Measurements from ENCODE around the gene TMEM181. TPM values are rescaled to one million over a fixed set of nuclear protein-coding genes. Genes with fewer than 3 reads are reported as not detected.

Gene TMEM181
- polyA plus RNA-seq, 1 experiment: 20.6 TPM

DNA sequence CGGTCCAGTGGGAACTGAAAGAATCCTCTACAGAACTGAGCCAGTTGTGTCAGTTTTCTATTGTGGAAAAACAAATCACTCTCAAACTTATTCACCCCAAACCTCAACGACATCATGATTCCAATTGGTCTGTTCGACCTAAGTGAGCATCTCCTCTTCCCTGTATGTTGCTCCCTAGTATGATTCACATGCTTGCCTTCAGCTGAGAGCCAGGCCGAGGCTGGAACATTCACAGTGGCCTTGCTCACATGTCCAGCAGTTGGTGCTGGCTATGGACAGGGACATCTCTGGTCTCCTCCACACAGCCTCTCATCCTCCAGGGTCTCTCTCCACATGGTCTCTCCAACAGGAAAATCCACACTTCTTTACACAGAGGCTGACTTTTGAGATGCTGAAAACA lies 28.3 kb upstream of the TMEM181 start:
- POLR2A ChIA-PET: no interaction called here
- CTCF ChIA-PET: interaction anchor here (0.8 kb wide), 1 partner anchor 13 kb away, joined by 3 read pairs; no protein-coding TSS in a partner anchor
- Histone ChIP-seq H3K27me3 (ENCODE audit: control insufficient read depth, insufficient read depth, low read length) (peaks cover 4% of the 10 kb centered on the region), H3K4me3 (ENCODE audit: low read depth, low read length) (no peak overlapping the region), H3K36me3 (ENCODE audit: control insufficient read depth, insufficient read depth, low read length) (no peaks in the 10 kb centered on the region)
- no peak for DNase-seq (ENCODE audit: low read depth)
- TF ChIP-seq, protein P1, sequence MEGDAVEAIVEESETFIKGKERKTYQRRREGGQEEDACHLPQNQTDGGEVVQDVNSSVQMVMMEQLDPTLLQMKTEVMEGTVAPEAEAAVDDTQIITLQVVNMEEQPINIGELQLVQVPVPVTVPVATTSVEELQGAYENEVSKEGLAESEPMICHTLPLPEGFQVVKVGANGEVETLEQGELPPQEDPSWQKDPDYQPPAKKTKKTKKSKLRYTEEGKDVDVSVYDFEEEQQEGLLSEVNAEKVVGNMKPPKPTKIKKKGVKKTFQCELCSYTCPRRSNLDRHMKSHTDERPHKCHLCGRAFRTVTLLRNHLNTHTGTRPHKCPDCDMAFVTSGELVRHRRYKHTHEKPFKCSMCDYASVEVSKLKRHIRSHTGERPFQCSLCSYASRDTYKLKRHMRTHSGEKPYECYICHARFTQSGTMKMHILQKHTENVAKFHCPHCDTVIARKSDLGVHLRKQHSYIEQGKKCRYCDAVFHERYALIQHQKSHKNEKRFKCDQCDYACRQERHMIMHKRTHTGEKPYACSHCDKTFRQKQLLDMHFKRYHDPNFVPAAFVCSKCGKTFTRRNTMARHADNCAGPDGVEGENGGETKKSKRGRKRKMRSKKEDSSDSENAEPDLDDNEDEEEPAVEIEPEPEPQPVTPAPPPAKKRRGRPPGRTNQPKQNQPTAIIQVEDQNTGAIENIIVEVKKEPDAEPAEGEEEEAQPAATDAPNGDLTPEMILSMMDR (IDR thresholded peaks at IDR 0.05; ENCODE audit: insufficient read depth, low read depth, low read length): no peak

GRCh38 chr6:158531970-158532369 lies 27.9 kb upstream of the TMEM181 start:
- H3K27me3 ChIP-seq (ENCODE audit: control insufficient read depth, insufficient read depth, low read length): peaks cover 4% of the 10 kb centered on the region
- no peak for DNase-seq (ENCODE audit: low read depth)
- CTCF ChIA-PET: interaction anchor here (0.8 kb wide), 1 partner anchor 13 kb away, joined by 3 read pairs; no protein-coding TSS in a partner anchor
- POLR2A ChIA-PET: no interaction called here
- H3K4me3 ChIP-seq (ENCODE audit: low read depth, low read length): no peak overlapping the region
- TF ChIP-seq, protein P1 (IDR thresholded peaks at IDR 0.05; ENCODE audit: insufficient read depth, low read depth, low read length): no peak
- H3K36me3 ChIP-seq (ENCODE audit: control insufficient read depth, insufficient read depth, low read length): no peaks in the 10 kb centered on the region

DNA sequence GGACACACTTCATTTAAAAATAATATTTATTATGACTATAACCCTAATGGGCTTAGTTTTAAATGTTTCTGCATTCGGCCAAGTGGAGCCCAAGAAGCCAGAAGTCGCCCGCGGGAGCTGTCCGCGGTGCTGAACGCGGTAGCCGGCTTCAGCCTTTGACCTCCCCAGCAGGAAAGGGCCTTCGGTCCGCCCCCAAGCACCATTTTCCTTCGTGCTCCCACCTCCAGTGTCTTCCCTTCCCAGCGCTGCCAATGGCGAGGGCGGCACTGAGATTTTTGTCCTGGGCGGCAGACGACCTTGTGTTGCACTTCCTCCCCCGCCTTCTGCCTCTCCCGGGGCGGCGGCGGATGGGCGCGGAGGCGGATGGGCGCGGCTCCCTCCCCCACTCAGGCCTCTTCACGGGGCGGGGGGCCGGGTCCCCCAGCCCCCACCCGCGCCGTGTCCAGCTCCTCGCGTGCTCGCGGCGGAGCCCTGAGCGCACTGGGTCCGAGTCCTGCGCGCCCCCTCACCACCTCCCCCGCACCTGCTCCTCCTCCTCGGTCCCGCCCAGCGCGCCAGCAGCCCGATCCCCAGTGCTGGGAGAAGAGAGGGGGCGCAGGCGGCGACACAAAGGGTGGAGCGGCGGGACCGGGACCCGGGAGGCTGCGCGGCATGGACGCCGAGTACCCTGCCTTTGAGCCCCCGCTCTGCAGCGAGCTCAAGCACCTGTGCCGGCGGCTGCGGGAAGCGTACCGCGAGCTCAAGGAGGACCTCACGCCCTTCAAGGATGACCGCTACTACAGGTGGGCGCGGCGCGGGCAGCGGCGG lies 23.6 kb upstream of the TMEM181 start:
- ChIA-PET CTCF (interaction anchor here (0.7 to 3.3 kb wide), 4 partner anchors 18 to 322 kb away, joined by 3 to 11 read pairs (median 6); no protein-coding TSS in a partner anchor), POLR2A (no interaction called here)
- no peaks in the 10 kb centered on the region for H3K36me3 ChIP-seq (ENCODE audit: control insufficient read depth, insufficient read depth, low read length)
- H3K4me3 ChIP-seq (ENCODE audit: low read depth, low read length): peak overlapping the region; percentile 58
- H3K27me3 ChIP-seq (ENCODE audit: control insufficient read depth, insufficient read depth, low read length): peaks cover 7% of the 10 kb centered on the region
- TF ChIP-seq, protein P1 (IDR thresholded peaks at IDR 0.05; ENCODE audit: insufficient read depth, low read depth, low read length): no peak
- no peak for DNase-seq (ENCODE audit: low read depth)

DNA sequence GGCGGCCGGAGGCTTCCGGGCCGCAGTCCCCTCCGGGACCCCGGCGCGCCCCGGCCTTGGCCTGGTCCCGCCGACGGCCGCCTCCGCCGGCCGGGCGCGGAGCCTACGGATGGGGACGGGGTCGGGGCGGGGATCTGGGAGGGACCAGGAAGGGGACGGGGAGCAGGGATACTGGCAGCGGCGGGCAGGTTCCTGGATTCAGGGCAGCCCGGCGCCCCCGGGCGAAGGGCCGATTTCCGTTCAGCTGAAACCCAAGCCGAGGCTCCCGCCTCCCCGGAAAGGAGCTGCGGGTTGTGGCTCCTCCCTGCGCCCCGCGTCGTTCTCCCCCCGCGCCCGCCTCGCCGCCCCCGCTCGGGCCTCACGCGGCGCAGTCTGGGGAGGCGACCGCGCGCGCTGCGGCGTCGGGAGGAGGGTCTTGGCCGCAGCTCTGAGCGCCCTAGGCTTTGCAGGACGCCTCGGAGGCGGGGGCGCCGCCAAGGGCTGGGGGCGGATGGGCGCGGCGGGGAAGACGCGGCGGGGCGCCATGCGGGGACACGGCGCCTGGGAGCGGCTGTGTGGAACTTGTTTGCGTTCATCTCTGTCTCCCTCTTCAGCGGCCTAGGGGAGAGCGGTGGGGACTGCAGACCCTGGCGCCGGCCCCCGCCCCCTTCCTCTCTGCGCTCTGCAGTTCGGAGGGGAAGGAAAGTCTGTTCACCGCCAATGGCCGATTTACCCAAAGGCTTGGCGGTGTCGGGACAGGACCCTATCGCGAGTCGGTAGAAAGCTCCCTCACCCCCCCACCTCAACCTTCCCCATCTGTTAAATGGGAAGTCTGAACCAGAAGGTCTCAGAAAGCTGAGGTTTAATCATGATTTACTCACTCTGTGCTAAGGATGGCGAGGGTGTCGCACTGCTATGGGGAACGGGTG lies 22.7 kb upstream of the TMEM181 start:
- TF ChIP-seq, protein P1 (IDR thresholded peaks at IDR 0.05; ENCODE audit: insufficient read depth, low read depth, low read length): no peak
- no peak for DNase-seq (ENCODE audit: low read depth)
- no peaks in the 10 kb centered on the region for H3K36me3 ChIP-seq (ENCODE audit: control insufficient read depth, insufficient read depth, low read length)
- CTCF ChIA-PET: interaction anchor here (1.3 to 1.9 kb wide), 2 partner anchors 56 to 323 kb away, joined by 3 to 5 read pairs; no protein-coding TSS in a partner anchor
- peak overlapping the region; percentile 58 for H3K4me3 ChIP-seq (ENCODE audit: low read depth, low read length)
- H3K27me3 ChIP-seq (ENCODE audit: control insufficient read depth, insufficient read depth, low read length): peaks cover 7% of the 10 kb centered on the region; the same call in 1 of the 2 replicates
- POLR2A ChIA-PET: no interaction called here

- Histone ChIP-seq H3K4me3 (ENCODE audit: low read depth, low read length) (no peak overlapping the region), H3K27me3 (ENCODE audit: control insufficient read depth, insufficient read depth, low read length) (peaks cover 7% of the 10 kb centered on the region; the same call in 1 of the 2 replicates), H3K36me3 (ENCODE audit: control insufficient read depth, insufficient read depth, low read length) (no peaks in the 10 kb centered on the region)
- CTCF ChIA-PET: interaction anchor here (1.8 kb wide), 1 partner anchor 318 kb away, joined by 6 read pairs; no protein-coding TSS in a partner anchor
- POLR2A ChIA-PET: no interaction called here
- TF ChIP-seq, protein P1 (IDR thresholded peaks at IDR 0.05; ENCODE audit: insufficient read depth, low read depth, low read length): no peak
- no peak for DNase-seq (ENCODE audit: low read depth)
Measured at GRCh38 chr6:158538741-158539140, 21.1 kb upstream of the TMEM181 start.

All from BJ (cell line).